Stimulated activated CD8-positive, alpha-beta memory T cell treated with anti-CD3 and anti-CD28 coated beads, Interleukin-15, amount 100 ng/mL, for 48 hours (primary cell): ENCODE measurements around the gene SLC2A13.
"Not testable (repeated sequence)": the region's sequence is repeated elsewhere in the genome, so short reads cannot be mapped to it uniquely, and the experiment has no call there.

Experiments
- DNase-seq, 2 donors: peaks; one replicate each; pipeline ENCODE4 v3.0.0-alpha.2; 2020; ENCODE audit warnings: low read depth in 2 of 2

SLC2A13 gene

DNA sequence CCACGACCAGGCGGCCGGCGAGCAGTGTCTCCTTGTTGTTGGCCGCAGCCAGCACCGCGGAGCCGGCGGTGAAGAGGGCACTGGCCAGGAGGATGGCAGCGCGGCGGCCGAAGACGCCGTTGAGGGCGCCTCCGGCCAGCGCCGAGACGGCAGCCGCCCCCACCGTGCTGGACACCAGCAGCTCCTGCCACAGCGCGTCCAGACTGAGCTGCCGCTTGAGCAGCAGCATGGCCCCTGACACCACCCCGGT, 691 bp downstream of the SLC2A13 start:
- DNase-seq: no peak

DNA sequence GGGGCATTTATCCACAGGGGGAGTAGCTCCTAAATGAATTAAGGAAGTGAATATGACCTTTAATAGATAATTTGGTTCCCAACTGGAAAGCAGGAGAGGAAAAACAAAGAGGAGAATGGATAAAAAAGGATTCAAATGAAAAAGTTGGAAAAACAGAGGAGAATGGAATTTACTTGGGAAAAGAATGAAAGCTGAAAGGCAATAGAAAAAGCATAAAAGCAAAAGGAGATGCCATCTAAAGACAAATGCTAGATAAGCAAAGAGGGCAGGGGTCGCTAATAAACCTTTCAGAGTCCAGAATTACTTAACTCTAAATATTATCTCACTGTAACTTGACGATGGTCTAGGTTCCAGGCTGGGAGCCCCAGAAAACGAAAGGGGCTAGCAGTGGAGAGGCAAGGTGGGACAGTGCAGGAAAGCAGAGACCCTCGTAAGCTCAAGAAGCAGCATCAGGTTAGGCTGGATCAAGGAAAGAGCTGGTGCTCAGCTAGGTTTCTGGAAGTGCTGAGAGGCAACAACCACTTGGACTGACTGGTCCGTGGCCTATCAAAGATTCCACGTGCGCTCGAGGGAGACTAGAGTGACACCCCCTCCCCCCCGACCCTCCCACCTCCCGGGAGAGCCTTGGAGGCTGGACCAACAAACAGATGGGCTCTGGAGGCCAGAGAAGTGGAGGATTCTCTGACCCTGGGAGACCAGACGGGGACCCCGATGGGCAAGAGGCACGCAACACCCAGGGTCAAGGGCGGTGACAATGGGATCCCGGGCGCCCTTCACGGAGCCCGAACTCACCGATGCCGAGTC, 1.2 kb downstream of the SLC2A13 start:
- no peak for DNase-seq

DNA sequence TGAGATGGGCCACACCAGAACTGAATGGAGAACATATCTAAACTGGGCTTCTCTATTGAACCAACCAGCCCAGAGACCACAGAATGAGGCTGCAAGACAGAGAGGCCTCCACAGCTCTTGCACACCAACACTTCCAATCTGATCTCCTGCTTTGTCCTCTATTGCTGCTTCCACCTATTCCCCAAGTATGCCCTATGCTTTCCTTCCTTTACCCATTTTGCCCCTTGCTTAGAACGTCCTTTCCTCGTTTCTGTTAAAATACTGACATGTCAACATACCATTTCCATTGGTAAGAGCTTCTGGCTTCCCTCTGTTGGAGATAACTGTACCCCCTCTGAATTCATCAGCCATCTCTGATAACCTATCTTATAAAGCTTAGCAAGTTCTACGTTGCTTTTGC, 2.8 kb downstream of the SLC2A13 start:
- no peak for DNase-seq

DNA sequence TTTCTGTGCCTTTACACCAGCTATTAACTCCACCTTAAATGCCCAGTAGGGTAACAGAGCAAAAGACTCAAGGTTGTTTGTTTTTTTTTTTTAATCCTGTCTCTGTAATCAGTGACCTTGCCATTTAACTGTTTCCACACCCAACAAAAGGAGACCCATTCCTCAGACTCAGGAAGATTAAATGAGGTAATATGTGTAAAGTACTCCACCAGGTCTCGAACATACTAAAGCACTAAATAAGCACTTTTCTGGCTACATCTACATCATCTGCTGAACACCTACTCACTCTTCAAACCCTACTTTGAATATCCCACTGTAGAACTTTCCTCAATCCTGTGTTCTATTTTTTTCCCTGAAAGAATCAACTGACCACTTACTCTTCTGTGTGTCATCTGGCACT, 4.1 kb downstream of the SLC2A13 start:
- DNase-seq: no peak

DNA sequence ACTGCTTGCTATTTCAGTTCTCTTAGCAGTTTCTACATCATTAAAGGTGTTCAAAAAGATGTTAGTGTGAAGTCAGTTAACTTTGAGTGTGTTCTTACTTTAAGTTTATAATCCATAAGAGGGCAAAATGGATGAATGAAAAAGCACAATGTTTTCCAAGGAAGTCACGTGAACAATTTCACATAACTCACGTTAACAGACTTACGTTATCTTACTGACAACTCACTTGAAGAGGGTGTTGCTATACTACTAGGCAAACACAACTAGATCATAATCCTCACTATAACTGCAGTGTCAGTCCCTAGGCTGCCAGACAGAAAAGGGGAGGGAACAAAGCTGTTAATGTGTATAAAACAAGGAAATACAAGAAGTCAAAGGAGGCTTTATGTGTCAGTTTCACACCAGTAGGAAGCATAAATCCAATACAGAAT, 6.4 kb downstream of the SLC2A13 start:
- no peak for DNase-seq

DNA sequence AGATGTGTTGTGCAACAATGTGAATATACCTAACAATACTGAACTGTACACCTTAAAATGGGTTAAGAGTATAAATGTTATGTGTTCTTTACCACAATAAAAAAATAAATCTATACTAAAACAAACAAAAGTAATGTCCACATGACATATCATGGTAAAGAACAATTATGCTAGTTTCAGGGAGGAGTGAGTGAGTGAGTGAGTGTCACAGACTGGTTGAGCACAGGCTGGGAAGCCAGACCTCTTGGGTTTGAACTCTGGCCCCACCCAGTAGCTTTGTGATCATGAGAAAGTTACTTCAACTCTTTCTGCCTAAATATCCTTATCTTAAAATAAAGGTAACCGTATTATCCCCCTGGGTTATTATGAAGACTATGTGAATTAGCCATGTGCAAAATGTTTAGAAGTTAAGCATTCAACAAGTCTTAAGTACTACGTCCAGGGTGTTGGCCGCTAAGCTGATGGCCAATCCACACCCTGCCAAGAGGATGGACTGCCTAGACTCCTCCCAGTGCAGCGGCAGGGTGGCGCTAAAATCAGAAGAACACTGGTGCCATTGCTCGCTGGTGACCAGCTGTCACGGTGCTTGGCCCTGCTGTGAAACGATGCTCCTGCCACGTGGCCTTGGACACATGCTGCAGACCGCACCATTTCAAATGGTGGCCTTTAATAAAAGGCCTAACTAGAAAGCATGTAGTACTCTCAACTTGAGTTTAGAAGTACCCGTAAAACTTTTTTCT, 7.3 kb downstream of the SLC2A13 start:
- DNase-seq: no peak

DNA sequence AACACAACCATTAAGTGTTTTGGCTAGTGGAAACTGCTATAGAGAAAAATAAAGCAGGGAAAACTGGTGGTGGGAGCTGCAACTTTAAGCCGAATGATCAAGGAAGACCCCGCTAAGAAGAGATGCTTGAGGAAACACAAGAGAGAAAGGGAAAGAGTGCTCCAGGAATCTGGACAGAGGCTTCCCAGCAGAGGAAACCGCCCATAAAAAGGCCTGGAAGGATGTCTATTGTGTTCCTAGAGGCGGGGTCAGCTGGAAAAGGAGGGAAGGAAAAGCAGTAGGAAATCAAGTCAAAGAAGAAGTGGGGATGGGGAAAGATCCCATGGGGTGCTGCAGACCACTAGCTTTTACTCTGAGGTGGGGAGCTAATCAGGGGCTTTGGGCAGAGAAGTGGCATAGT, 12.4 kb downstream of the SLC2A13 start:
- no peak for DNase-seq

DNA sequence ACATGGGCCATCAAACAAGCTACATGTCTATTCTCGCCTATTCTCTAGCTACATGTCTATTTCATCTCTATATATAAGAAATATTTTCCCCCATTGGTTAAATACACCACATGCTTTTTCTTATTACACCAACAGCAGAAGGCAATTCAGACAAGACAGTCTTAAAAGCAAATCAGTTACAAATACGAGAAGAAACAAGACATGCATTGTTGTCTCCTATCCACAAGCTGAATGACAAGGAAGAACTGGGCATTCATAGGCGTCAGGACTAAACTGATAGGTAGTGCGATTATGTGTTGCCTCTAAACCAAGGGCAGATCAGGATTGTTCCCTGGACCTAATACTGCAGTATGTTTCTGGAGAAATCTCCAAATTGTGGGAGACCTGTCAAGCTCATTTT, 19.4 kb downstream of the SLC2A13 start:
- no peak for DNase-seq

DNA sequence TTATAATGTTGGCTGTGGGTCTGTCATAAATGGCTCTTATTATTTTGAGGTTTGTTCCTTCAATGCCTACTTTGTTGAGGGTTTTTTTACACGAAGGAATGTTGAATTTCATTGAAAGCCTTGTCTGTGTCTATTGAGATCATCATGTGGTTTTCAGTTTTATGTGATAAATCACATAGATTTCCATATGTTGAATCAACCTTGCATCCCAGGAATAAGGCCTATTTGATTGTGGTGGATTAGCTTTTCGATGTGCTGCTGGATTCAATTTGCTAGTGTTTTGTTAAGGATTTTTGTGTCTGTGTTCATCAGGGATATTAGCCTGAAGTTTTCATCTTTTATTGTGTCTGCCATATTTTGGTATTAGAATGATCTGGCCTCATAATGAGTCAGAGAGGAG, 27.6 kb downstream of the SLC2A13 start:
- DNase-seq: no peak

DNA sequence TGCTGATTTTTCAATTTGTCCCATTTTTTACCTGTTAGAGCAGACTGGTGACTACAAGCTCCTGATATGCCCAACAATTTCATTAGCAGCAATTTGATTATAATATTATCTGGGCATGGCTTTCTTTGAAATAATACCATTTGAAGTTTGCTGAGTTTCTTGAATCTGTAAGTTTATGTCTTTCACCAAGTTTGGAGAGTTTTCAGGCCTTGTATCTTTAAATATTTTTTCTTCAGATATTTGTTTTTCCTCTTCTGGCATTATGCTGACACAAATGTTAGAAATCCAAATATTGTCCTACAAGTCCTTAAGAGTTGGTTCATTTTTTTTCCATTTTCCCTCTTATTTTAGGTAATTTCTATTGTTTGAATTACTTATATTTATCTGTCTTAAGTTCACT, 30.4 kb downstream of the SLC2A13 start:
- no peak for DNase-seq

DNA sequence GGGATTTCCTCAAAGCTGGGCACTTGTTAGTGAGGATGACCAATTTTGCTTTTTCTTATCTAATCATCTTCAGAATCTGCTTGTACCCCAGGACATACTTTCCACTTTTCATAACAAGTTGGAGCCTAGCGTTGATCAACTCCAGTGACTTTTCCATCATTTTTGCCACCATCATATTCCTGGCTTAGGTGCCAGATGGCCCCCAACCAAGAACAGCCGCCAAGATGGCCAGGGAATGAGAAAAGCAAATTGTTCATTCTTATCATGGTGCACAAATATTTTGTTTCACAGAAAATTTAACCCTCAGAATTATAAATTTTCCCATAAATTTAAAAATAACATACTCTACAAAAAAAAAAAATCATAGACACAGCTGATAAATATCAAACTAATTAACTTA, 37.5 kb downstream of the SLC2A13 start:
- no peak for DNase-seq

DNA sequence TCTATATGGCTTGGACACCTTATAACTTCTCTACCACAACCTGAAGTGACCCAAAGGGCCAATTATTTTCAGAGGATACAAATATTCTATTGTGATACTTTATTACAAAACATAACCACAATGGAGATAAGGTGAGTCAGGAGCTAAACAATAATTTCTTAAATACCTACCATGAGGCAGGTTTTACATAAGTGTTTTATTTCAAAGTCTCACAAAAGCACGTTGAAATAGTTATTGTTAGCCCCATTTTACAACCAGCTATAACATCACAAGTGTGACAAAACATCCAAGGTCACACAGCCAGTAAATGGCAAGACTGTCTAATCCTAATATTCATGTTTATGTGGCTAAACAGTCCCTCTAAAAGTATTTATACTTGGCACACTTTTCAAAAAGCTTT, 40.2 kb downstream of the SLC2A13 start:
- DNase-seq: no peak

DNA sequence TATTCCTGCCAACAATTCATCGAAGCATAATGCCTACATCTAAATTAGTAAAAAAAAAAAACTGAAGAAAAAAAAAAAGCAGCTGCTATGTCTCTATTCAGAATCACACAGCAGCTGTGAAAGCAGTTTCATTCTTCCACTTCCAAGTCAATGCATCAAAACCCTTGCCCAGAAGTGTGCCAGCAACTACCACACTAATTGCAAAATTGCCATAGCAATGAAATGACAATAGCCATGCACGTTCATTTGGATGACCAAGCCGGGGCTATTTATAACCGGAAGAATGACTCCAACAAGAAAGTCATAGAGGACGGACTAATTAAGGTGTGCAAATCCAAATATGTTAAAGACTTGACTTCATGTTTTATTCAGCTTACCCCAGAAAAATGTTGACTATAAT, 42.5 kb downstream of the SLC2A13 start:
- DNase-seq: no peak

DNA sequence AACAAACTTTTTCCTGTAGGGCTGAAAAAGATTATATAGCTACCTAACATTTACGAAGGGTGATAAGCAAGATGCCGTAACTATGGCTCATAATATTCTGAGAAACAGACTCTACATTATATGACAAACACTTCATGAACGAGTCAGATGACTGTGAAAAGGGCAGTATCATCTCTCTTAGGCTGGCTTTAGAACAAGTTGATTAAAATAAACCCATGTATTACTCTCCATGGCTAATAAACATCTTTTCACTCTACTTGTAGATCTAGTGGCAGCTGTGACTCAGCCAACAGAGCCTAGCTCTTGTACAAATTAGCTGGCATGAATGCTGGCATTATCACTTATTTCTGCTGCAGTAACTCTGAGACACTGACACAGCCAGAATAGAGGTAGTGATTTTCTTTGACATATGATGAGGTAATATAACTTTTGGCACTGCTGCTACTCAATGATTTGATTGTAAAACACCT, 47.1 kb downstream of the SLC2A13 start:
- DNase-seq: no peak

DNA sequence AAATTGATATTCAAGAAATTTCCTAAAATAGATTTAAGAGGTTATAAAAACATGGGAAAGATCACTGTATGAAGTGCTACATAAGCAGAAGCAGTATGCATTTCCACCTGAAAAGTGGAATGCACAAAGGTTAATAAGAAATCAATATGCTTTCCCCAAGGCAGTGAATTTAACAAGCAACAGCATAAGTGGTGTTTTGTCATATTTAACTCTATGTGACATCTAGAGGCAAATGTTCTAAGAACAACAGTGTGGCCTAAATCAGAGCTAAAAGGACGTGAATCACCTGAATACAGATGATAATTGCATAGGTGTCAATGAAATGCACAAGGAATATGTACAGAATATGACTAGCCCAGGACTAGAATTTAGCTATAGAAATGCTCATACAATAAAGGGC, 49.5 kb downstream of the SLC2A13 start:
- no peak for DNase-seq

DNA sequence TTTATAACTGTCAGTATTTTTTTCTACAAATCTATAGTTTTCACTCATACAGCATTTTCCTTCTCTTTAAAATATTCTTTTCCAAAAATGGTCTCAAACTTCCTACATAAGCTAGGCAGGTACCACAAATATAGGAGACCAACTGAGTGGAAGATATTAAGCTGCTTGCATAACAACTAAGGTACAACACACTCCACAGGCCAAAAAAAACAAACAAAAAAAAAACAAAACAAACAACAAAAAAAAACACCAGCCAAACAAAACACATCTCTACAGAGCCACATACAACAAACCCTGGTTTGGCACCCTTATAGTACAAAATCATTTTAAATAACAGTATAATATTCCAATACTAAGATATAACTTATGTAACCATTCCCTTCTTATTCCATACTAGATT, 50.1 kb downstream of the SLC2A13 start:
- no peak for DNase-seq

DNA sequence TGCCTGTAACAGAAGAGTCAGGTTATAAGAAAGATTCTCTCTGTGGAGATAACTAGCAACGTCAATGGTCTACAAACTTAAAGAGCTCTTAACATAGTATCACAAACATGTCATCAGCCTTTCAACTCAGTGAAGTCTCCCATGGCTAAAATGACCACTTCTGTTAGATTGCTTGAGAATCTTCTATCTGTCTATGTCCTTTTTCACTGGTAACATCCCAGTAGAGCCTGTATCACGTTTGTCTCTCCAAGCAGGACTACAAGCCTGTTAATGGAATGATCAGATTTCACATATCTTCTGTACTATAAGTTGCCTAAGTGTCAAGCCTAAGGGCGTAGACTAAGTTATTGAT, 50.7 kb downstream of the SLC2A13 start:
- no peak for DNase-seq

DNA sequence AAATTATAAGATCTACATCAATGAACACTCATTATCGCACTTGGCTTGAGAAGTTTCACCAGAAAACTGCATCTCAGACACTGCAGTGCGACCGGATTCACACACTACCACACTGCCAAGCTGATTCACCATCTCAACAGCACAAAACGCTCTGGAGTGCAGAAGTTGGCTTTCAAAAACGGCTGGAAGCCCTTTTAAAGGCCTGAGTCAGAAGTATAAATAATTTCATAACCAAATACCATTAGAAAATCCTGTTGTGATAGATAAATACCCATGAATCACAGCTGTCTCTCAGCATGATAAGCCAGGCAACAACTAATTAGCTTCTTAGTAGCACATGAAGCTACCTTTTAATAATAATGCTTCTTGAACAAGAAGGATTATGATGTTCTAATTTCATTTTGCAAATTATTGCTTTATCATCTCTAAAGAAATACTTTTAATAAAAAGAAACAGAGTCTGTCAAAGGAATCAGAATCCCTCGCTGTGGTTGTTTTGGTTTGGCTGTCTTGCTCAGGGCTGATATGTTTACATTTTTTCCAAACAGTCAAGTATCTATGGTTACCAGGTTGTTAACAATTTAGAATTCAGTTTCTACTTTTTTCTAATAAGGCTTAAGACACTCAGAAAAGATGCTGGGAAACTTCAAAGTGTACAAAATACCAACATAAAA, 51.2 kb downstream of the SLC2A13 start:
- no peak for DNase-seq

DNA sequence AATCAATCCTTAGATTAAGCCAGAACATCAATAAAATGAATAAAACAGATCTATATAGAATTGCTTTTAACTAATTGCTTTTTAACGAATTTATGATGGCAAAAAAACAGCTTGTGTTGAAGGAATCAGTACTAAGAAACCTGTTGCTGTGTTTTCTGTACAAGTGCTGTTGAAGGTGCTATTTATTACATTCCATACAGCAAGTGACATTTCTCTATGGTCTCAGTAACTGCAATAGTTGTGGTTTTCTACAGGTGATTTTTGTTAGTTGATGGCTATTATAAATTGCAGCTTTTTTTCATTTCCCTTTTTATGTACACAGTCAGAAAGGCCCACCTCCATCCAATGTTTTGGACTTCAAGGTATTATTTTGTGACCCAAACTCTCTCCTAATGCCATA, 56.6 kb downstream of the SLC2A13 start:
- no peak for DNase-seq

DNA sequence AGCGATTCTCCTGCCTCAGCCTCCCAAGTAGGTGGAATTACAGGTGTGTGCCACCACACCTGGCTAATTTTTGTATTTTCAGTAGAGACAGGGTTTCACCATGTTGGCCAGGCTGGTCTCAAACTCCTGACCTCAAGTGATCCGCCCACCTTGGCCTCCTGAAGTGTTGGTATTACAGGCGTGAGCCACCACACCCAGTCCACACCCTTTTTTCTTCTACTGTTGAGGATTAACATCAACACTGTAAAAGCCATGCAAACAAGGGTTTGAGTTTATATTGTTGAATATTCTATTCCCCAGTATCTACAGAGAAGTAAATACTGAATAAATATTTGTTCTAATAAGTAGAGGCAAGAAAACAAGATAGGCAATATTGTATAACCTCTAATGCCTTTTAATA, 58.9 kb downstream of the SLC2A13 start:
- DNase-seq: not testable (repeated sequence)

DNA sequence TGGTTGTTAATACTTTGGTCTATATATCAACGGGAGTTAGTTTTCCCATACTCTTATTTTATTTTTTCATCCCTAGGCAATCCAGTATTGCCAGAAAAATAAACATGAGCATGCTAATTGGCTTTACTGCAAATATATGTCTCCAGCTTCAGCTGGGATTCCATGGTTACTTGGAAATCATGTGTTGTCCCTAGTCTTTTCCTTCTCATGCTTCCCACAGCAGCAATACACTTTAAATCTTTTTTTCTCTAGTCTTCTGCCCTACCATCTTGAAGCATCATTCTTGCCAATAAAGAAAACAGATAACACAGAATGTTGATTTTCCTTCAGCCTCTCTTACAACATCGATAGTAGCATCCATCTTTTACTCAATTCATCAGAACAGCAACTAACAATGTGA, 60.2 kb downstream of the SLC2A13 start:
- no peak for DNase-seq

DNA sequence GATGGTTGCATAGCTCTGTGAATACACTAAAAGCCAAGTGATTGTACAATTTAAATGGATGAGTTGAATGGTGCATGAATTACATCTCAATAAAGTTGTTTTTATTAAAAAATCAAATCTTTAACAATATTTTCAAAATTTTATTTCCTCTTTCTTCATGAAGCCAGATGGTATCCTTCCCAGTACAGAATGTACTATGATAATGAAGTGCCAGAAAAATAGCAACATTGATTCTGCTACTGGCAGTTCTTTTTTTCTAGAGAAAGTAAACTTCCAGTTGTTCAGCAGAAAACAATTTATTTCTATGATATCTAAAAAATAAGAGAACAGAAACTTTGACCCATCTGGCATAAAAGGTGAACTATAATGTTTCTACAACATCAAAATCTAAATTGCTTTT, 61.5 kb downstream of the SLC2A13 start:
- DNase-seq: no peak

DNA sequence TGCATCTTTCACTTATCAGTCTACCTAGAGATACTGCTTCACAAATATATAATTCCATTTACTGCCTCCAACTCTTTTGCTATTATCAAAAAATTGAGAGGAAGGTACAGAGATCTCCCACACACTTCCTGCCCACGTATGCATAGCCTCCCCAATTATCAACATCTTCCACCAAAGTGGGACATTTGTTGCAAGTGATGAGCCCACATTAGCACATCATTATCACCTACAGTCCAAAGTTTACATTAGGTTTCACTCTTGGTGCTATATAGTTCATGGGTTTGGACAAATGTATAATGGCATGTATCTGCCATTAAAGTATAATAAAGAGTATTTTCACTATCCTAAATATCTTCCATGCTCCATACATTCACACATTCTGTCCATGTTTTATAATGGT, 66.3 kb downstream of the SLC2A13 start:
- no peak for DNase-seq
